Liver (tissue), 9 donors: Measurements from ENCODE around the gene IQGAP2. TPM values are rescaled to one million over a fixed set of nuclear protein-coding genes. Genes with fewer than 3 reads are reported as not detected.

Experiments
- DNase-seq: peaks from one replicate; pipeline ENCODE4 v3.0.0-alpha.2; 2017; ENCODE audit warnings: low spot score
- H3K27ac ChIP-seq, 2 donors: one replicate each; pipeline ENCODE4 v1.7.0; 2013; ENCODE audit warnings: inconsistent platforms in 2 of 2, low read length in 2 of 2, control low read depth in 1 of 2, low read depth in 1 of 2, mild to moderate bottlenecking in 1 of 2
- H3K27me3 ChIP-seq, 4 donors: one replicate each; pipeline versions ENCODE4 v1.6.1 to v1.7.0; 2013; ENCODE audit warnings: low read length in 3 of 4, inconsistent platforms in 1 of 4, mild to moderate bottlenecking in 1 of 4, moderate library complexity in 1 of 4; ENCODE audit not compliant: control insufficient read depth in 4 of 4, insufficient read depth in 4 of 4
- H3K36me3 ChIP-seq, 4 donors: one replicate each; pipeline versions ENCODE4 v1.6.1 to v1.7.0; 2013; ENCODE audit warnings: low read length in 3 of 4, mild to moderate bottlenecking in 3 of 4, low read depth in 1 of 4, moderate library complexity in 1 of 4; ENCODE audit not compliant: control insufficient read depth in 4 of 4, insufficient read depth in 3 of 4
- H3K4me1 ChIP-seq, 4 donors: one replicate each; pipeline versions ENCODE4 v1.6.1 to v1.7.0; 2013; ENCODE audit warnings: low read length in 3 of 4, mild to moderate bottlenecking in 3 of 4, moderate library complexity in 1 of 4; ENCODE audit not compliant: control insufficient read depth in 4 of 4, insufficient read depth in 4 of 4
- H3K4me3 ChIP-seq, 3 donors: one replicate each; pipeline versions ENCODE4 v1.6.1 to v1.7.0; 2013; ENCODE audit warnings: low read length in 3 of 3, control low read depth in 1 of 3, low read depth in 1 of 3, mild to moderate bottlenecking in 1 of 3
- H3K9ac ChIP-seq, 2 donors: one replicate each; pipeline ENCODE4 v1.7.0; 2013; ENCODE audit warnings: low read length in 2 of 2, mild to moderate bottlenecking in 2 of 2, moderate library complexity in 2 of 2, control low read depth in 1 of 2, low read depth in 1 of 2
- H3K9me3 ChIP-seq, 4 donors: one replicate each; pipeline versions ENCODE4 v1.6.1 to v1.7.0; 2013; ENCODE audit warnings: low read length in 3 of 4; ENCODE audit not compliant: control insufficient read depth in 4 of 4
- ATF3 ChIP-seq: IDR thresholded peaks from 2 replicates; pipeline ENCODE4 v1.6.1; 2016; ENCODE audit warnings: antibody characterized with exemption
- CTCF ChIP-seq: fragments of 150-350 bp; IDR thresholded peaks from 2 replicates; pipeline ENCODE4 v1.5.1; 2017; ENCODE audit warnings: improper control_type of control experiment, low read depth, low read length; ENCODE audit not compliant: missing input control
- EGR1 ChIP-seq, 2 donors: IDR thresholded peaks; 2 replicates each; pipeline ENCODE4 v1.6.1; 2016 to 2018; ENCODE audit warnings: antibody characterized with exemption in 2 of 2, low read depth in 2 of 2
- FOXA1 ChIP-seq: IDR thresholded peaks from 2 replicates; pipeline ENCODE4 v1.6.1; 2016; ENCODE audit warnings: antibody characterized with exemption
- FOXA2 ChIP-seq: IDR thresholded peaks from 2 replicates; pipeline ENCODE4 v1.6.1; 2016; ENCODE audit warnings: antibody characterized with exemption
- GABPA ChIP-seq, 2 donors: IDR thresholded peaks in 1 of 2; conservative IDR thresholded peaks in 1 of 2; 2 replicates each; pipeline ENCODE4 v1.6.1; 2016; ENCODE audit warnings: antibody characterized with exemption in 2 of 2, mild to moderate bottlenecking in 1 of 2, moderate library complexity in 1 of 2
- HNF4A ChIP-seq, 2 donors: conservative IDR thresholded peaks; 2 replicates each; pipeline ENCODE4 v1.6.1; 2016; ENCODE audit warnings: antibody characterized with exemption in 2 of 2, mild to moderate bottlenecking in 2 of 2
- HNF4G ChIP-seq: IDR thresholded peaks from 2 replicates; pipeline ENCODE4 v1.6.1; 2016; ENCODE audit warnings: antibody characterized with exemption
- JUND ChIP-seq, 2 donors: IDR thresholded peaks; 2 replicates each; pipeline ENCODE4 v1.6.1; 2016; ENCODE audit warnings: antibody characterized with exemption in 2 of 2
- MAX ChIP-seq: IDR thresholded peaks from 2 replicates; pipeline ENCODE4 v1.6.1; 2016; ENCODE audit warnings: antibody characterized with exemption
- NR2F2 ChIP-seq: IDR thresholded peaks from 2 replicates; pipeline ENCODE4 v1.6.1; 2016; ENCODE audit warnings: antibody characterized with exemption
- RAD21 ChIP-seq, 2 donors: IDR thresholded peaks; 2 replicates each; pipeline ENCODE4 v1.6.1; 2016; ENCODE audit warnings: antibody characterized with exemption in 2 of 2, mild to moderate bottlenecking in 2 of 2
- REST ChIP-seq: IDR thresholded peaks from 2 replicates; pipeline ENCODE4 v1.6.1; 2016; ENCODE audit warnings: antibody characterized with exemption, mild to moderate bottlenecking
- RXRA ChIP-seq, 2 donors: IDR thresholded peaks; 2 replicates each; pipeline ENCODE4 v1.6.1; 2017 to 2018; ENCODE audit warnings: antibody characterized with exemption in 2 of 2, mild to moderate bottlenecking in 1 of 2
- SP1 ChIP-seq: IDR thresholded peaks from 2 replicates; pipeline ENCODE4 v1.6.1; 2018; ENCODE audit warnings: antibody characterized with exemption, mild to moderate bottlenecking
- TAF1 ChIP-seq: conservative IDR thresholded peaks from 2 replicates; pipeline ENCODE4 v1.6.1; 2016; ENCODE audit warnings: antibody characterized with exemption, mild to moderate bottlenecking
- ZBTB33 ChIP-seq: IDR thresholded peaks from 2 replicates; pipeline ENCODE4 v1.6.1; 2016; ENCODE audit warnings: antibody characterized with exemption
- WGBS: extraction: QIAGEN DNeasy Blood & Tissue Kit; methylation state at CpG from one replicate; pipeline ENCODE4 v1.1.7; 2013; 5-methylcytosine and 5-hydroxymethylcytosine counted together
- polyA plus RNA-seq, 2 donors: library from polyadenylated mRNA; stranded (reverse) in 1 of 2; unstranded in 1 of 2; fragments of 200-250 nt in 1 of 2; fragments of >200 nt in 1 of 2; fragmentation: Nextera tagmentation in 1 of 2; extraction: Ambion mirVana in 1 of 2; gene quantifications; one replicate each; pipeline versions ENCODE4 v1.2.1 to v1.2.3, GENCODE V29; 2013 to 2015
- total RNA-seq, 2 donors: library from RNA; depleted of rRNA; stranded (reverse); fragments of >200 nt; gene quantifications; one replicate each; pipeline ENCODE4 v1.2.3, GENCODE V29; 2014
- donor health status: healthy.
- donor health status: healthy.
- donor health status: healthy.
- donor health status: healthy.
- donor health status: healthy.

IQGAP2 gene
- total and polyA plus RNA-seq, 4 donors, result 41.5 to 205 (median 102) TPM

GRCh38 chr5:76535577-76535976 lies 132.5 kb downstream of the IQGAP2 start:
- peaks cover 7 to 38% (median 16%) of the 10 kb centered on the region in 4 donors for H3K4me1 ChIP-seq
- H3K27me3 ChIP-seq, result no peaks in the 10 kb centered on the region
- H3K9ac ChIP-seq, result no peak overlapping the region
- no peak overlapping the region for H3K4me3 ChIP-seq
- H3K9me3 ChIP-seq, result no peaks in the 10 kb centered on the region
- H3K27ac ChIP-seq, result no peak overlapping the region
- no peaks in the 10 kb centered on the region for H3K36me3 ChIP-seq
- TF ChIP-seq RXRA (IDR thresholded peaks at IDR 0.05), result no peak
- TF ChIP-seq GABPA (IDR thresholded peaks at IDR 0.05 in 1 of 2, conservative IDR thresholded peaks at IDR 0.05 in 1 of 2), result no peak
- TF ChIP-seq CTCF, result no peak
- no peak for TF ChIP-seq REST
- no peak for TF ChIP-seq ZBTB33
- no peak for TF ChIP-seq FOXA1
- no peak for TF ChIP-seq SP1
- TF ChIP-seq MAX, result no peak
- TF ChIP-seq HNF4A (conservative IDR thresholded peaks at IDR 0.05), result no peak
- TF ChIP-seq HNF4G, result no peak
- TF ChIP-seq EGR1 (IDR thresholded peaks at IDR 0.05; ENCODE audit: low read depth in 2 of 2), result no peak
- no peak for TF ChIP-seq ATF3
- TF ChIP-seq RAD21 (IDR thresholded peaks at IDR 0.05), result no peak
- no peak for TF ChIP-seq TAF1
- DNase-seq, result no peak
- WGBS, result 87% methylated on average over 4 of the region's 4 CpGs

- Histone ChIP-seq H3K36me3 (no peaks in the 10 kb centered on the region), H3K9ac (no peak overlapping the region), H3K9me3 (no peaks in the 10 kb centered on the region), H3K27me3 (no peaks in the 10 kb centered on the region), H3K27ac (peak overlapping the region; percentile 58 to 75), H3K4me1 (peaks cover 8 to 43% (median 19%) of the 10 kb centered on the region in 4 donors), H3K4me3 (no peak overlapping the region)
- no peak for DNase-seq
- WGBS, result 31% methylated on average over 3 of the region's 3 CpGs
- TF ChIP-seq EGR1 (IDR thresholded peaks at IDR 0.05; ENCODE audit: low read depth in 2 of 2) (no peak), JUND (IDR thresholded peaks at IDR 0.05) (peak; percentile 69 to 87), HNF4A (conservative IDR thresholded peaks at IDR 0.05) (peak; percentile 98 to 99), SP1 (peak; percentile 86), TAF1 (no peak), RAD21 (IDR thresholded peaks at IDR 0.05) (peak; percentile 40 to 52), NR2F2 (no peak), FOXA1 (no peak), ZBTB33 (peak; percentile 64), HNF4G (peak; percentile 87), RXRA (IDR thresholded peaks at IDR 0.05) (peak; percentile 68 to 79), GABPA (IDR thresholded peaks at IDR 0.05 in 1 of 2, conservative IDR thresholded peaks at IDR 0.05 in 1 of 2) (no peak), MAX (peak; percentile 66), REST (peak; percentile 69), FOXA2 (no peak)
These were observed 134.0 kb downstream of the IQGAP2 start for GRCh38 chr5:76537073-76537543.
